Activated CD8-positive, alpha-beta memory T cell treated with anti-CD3 and anti-CD28 coated beads for 48 hours (primary cell): ENCODE data around the gene PTPRE.
A peak's percentile ranks its signal among the peaks of the same experiment; 100 is the strongest.

ENCODE experiments used
- DNase-seq, 3 experiments: peaks; one replicate each; pipeline ENCODE4 v3.0.0-alpha.2; 2020; ENCODE audit warnings: low read depth in 2 of 3, low spot score in 2 of 3

PTPRE gene

DNA sequence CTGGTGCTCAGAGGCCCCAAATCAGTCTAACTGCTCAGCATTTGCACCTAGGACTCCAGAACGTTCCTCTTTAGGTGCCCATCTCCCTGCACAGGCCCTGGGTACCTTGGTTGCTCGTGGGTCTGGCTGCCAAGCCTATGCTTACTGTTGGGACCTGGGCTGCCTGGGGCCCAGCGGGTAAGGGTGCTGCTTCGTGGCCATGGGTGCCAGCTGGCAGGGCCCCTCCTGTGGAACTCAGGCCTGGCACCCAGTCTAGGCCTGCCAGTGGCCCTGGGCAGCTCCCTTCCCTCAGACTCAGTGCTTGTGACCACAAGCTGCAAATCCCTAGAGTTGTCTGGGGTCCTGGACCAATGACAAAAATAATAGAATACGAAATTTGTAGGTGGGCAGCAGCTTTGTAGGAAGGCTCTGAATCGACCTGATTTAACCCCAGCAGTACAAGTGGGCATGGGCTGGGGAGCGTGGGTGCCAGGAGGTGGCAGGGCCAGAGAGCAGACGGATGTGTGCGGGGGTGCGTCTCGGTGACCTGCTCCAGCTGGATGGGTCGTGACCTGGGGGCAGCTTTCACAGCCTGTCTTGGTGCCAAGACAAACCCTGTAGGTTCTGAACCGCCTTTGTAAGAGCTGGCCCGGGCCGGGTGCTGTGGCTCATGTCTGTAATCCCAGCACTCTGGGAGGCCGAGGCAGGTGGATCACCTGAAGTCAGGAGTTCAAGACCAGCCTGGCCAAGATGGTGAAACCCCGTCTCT is 149.6 kb downstream of the PTPRE start:
- no peak for DNase-seq

GRCh38 chr10:128058106-128058749 is 151.3 kb downstream of the PTPRE start:
- no peak for DNase-seq

DNA sequence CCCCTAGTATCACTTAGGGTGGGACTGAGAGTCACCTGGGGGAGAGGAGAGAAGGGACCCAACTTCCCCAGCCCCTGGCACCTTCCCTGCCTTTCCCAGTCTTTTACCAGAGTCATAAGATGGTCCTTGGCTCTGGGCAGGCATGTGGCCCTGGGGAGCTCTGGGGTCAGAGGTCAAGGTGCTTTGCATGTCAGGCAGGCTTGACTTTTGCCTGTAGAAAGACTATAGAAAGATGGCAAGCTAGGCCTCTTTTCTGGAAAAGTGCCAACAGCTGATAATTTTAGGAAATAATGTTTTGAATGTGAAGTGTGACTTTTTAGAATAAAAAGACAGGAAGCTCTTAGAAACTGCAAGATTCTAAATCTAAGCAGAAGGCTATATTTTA is 151.8 kb downstream of the PTPRE start:
- no peak for DNase-seq

- no peak for DNase-seq
Measured at GRCh38 chr10:128059266-128059981, 152.5 kb downstream of the PTPRE start.

DNA sequence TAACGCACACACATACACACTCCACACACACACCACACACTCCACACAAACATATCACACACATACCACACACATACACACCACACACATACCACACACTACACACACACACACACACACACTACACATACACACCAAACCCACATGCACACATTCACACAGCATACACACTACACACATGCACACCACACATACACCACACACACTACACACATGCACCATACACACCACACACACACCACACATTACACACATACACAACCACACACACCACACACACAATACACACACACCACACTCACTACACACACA is 153.0 kb downstream of the PTPRE start:
- DNase-seq, result no peak

- no peak for DNase-seq
Measured at GRCh38 chr10:128060341-128061250, 153.7 kb downstream of the PTPRE start.

DNA sequence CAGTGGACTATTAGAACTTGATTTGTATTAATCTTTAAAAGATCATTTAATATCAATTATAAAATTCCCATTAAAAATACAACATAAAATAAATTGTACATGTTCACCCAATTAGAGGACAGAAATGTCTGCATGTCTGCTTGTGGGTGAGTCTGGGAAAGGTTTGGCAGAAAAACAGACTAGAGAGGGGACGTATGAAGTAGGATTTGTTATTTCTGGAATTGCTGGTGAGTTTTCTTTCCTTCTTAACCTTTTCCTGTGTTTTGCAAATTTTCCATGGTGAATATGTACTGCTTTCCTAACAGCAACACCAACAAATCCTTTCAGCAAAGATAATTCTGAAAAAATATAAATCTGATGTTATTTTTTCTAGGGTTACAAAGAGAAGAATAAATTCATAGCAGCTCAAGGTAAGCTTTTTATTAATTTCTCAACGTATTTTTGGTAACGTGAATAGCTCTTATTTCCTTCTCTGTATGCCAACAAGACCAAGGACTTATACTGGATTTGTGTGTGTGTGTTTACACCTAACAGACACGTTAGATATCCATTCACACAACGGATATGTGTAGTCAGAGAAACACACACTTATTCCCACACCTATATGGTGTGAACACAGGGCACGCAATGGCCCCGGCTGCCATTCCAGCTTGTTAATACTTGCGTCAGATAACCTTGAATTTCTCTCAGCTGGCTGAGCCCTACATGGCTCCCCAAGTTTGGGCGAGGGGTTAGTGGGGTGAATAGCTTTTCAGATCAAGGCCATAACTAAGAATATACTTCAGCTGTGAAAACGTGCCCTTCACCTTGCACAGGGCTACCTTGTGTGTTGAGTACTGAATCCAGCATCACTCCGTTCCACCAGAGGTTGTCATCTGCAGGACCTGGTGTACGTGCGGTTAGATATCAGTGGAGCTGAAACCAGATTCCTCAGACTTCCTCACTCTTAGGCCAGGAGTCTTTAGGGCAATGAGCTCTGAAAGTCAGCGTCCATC is 154.7 kb downstream of the PTPRE start:
- no peak for DNase-seq

- DNase-seq, result no peak
Measured at GRCh38 chr10:128062331-128062880, 155.5 kb downstream of the PTPRE start.

DNA sequence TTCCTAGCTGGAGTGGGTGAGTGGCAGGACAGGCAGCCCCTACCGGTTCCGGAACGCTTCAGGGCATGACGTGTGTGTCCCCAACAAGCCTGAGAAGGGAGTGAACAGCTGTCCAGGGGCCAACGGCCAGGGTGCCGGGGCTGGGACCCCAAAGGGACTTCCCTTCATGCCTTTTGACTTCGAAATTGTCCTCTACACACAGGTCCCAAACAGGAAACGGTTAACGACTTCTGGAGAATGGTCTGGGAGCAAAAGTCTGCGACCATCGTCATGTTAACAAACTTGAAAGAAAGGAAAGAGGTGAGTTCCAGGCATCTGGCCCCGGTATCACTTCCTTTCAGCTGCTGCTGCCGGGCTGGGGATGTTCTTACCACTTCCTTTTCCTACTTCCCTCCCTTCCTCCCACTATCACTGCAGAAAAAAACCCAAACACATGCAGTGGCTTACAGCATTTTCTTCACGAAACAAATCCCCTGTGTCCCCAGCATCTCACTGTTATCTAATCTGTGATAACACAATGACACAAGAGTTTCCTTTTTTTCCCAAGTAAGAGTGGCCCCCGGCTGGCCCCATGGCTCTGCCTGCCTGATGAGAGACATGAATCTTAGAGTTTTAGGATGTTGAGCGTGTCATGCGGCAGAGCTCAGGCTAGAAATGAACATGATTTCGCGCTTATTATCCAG is 156.1 kb downstream of the PTPRE start:
- DNase-seq, result no peak

- DNase-seq, result no peak
Measured at GRCh38 chr10:128063736-128064107, 156.8 kb downstream of the PTPRE start.

- peak; percentile 43 to 63 (median 55) for DNase-seq
Measured at GRCh38 chr10:128064108-128064969, 157.4 kb downstream of the PTPRE start.

DNA sequence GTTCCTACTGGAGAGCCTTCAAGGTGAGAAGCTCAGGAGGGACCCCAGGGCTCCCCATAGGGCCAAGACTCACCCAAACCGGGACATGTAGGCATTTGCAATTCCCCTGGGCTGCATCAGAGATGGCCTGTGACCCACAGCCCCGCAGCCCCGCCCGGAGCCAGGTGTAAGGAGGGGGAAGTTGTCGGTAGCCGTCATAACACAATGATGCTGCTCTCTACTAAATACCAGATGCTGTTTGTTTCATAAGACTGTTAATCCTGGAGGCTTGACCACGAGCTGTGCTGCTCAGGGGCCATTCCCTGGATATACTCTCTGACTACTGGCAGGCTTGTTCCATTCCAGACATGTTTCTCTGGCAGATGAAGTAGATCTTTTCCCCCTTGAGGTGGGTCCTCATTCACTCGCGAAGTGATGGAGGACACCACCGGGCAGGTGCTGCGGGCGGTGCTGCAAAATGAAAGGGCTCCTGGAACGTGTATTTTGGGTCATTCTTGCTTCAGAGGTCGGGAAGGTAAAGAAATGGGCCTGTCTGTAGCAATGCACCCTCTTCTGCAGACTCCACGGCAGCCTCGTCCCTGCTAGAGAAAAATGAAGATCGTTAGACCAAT is 158.2 kb downstream of the PTPRE start:
- DNase-seq, result no peak

- no peak for DNase-seq
Measured at GRCh38 chr10:128065881-128066534, 159.1 kb downstream of the PTPRE start.

DNA sequence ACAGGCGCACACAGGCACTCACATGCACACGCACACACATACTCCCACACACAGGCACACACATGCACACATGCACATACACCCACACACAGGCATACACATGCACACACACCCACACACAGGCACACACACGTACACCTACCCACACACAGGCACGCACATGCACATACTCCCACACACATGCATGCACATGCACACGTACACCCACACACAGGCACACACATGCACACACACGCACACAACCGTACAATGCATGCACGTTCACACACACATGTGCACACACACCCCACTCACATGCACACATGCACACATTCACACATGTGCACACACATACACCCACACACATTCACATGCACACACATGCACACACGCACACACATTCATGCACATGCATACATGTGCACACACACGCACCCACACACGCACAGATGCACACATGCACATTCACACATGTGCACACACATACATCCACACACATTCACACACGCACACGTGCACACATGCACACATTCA is 160.0 kb downstream of the PTPRE start:
- DNase-seq, result no peak

DNA sequence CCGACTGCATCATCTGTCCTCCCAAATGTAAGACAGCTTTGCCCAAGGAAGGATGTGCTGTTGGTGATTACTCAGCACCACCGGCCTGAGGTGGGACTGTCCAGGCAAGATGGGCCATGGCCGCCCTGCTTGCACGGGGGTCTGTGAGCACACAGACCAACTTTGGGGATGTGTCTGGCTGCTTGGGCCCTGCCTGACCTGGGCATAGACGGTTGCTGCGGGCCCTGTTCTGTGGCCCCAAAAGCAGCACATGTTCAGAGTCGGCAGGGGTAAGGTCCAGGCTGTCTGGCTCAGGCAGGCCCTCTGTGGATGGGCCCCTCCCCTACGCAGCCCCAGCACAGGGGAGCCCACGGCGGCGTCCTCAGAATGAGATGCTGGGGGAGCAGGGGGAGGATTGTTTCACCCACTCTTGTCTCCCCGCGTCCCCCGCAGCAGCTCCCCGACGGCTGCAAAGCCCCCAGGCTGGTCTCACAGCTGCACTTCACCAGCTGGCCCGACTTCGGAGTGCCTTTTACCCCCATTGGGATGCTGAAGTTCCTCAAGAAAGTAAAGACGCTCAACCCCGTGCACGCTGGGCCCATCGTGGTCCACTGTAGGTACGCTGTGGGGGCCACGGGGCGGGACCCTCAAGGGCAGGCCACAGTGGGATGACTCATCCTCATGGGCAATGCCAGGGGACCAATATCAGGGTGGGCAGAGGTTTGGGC is 160.9 kb downstream of the PTPRE start:
- DNase-seq, result no peak

DNA sequence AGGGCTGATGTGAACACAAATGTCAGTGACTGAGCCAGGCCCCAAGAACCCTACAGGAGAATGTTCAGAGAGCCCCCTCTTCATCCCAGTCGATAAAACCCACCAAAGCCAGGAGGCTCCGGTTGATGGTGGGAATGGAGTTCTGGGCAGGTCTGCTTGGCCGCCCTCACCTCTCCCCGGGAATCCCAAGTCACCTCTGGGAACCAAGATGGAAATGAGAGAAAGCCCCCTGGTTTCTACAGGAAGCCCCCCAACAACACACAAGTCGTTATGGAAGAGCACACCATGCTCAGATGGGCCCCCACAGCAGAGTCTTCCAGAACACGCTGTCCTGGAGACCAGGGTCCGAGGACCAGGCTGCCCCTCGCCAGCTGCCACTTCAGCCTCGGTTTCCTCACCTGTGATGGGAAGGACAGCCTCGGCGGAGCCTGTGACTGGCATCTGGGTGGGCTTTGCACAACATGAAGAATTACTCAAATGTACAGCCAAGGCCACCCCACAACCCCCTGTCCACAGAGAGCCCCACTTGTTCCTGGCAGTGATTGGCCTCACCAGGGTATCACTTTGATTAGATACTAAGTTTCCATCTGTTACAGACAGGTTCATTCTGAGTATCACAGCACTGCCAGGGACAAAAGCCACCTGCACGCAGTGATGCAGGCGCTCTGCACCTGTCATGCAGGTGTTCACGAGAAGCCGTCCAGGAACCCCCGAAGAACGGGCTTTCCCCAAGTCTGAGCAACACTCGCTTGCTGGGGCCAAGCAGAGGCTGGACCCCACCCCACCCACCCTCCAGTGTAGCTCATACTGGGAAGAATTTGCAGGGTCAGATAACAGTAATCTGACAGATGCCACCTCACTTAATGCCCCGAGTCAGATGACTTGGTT is 161.7 kb downstream of the PTPRE start:
- DNase-seq, result no peak
